ENCODE results near the gene TM9SF3.

Gene TM9SF3

GRCh38 chr10:96598846-96599245, 12.0 kb upstream of the TM9SF3 start:
- Histone ChIP-seq H4K20me1 (ENCODE audit: control insufficient read depth, insufficient read depth, low read depth, low read length) (no peaks in the 10 kb centered on the region), H3K79me2 (ENCODE audit: control insufficient read depth, low read length) (no peaks in the 10 kb centered on the region), H3K9me3 (ENCODE audit: control insufficient read depth, insufficient read depth, low read length) (no peaks in the 10 kb centered on the region), H3K27me3 (ENCODE audit: control insufficient read depth, low read length) (no peaks in the 10 kb centered on the region), H3K27ac (ENCODE audit: low read depth, low read length) (no peak overlapping the region), H3K4me1 (ENCODE audit: control insufficient read depth, low read length) (no peaks in the 10 kb centered on the region), H3K4me3 (ENCODE audit: low read length) (no peak overlapping the region), H3K9me2 (replicated peaks; ENCODE audit: control insufficient read depth, low read length) (no peaks in the 10 kb centered on the region), H3F3A (ENCODE audit: control insufficient read depth, insufficient read depth) (peaks cover 17% of the 10 kb centered on the region; the same call in 1 of the 2 replicates), H3K36me3 (ENCODE audit: control insufficient read depth, low read length) (peaks cover 95% of the 10 kb centered on the region), H3K4me2 (ENCODE audit: low read length) (no peak overlapping the region)
- TF ChIP-seq EZH2phosphoT487 (IDR thresholded peaks at IDR 0.05; ENCODE audit: borderline replicate concordance, low read length): no peak
- TF ChIP-seq CTCF (IDR thresholded peaks at IDR 0.05; ENCODE audit: low read depth, low read length, poor library complexity, severe bottlenecking): no peak

GRCh38 chr10:96596422-96597407, 9.9 kb upstream of the TM9SF3 start:
- Histone ChIP-seq H3F3A (ENCODE audit: control insufficient read depth, insufficient read depth) (peaks cover 33% of the 10 kb centered on the region), H3K79me2 (ENCODE audit: control insufficient read depth, low read length) (no peaks in the 10 kb centered on the region), H3K4me1 (ENCODE audit: control insufficient read depth, low read length) (no peaks in the 10 kb centered on the region), H3K9me2 (replicated peaks; ENCODE audit: control insufficient read depth, low read length) (no peaks in the 10 kb centered on the region), H3K27me3 (ENCODE audit: control insufficient read depth, low read length) (no peaks in the 10 kb centered on the region), H3K27ac (ENCODE audit: low read depth, low read length) (no peak overlapping the region), H3K4me3 (ENCODE audit: low read length) (no peak overlapping the region), H3K4me2 (ENCODE audit: low read length) (no peak overlapping the region), H3K9me3 (ENCODE audit: control insufficient read depth, insufficient read depth, low read length) (no peaks in the 10 kb centered on the region), H3K36me3 (ENCODE audit: control insufficient read depth, low read length) (peaks cover 84% of the 10 kb centered on the region), H4K20me1 (ENCODE audit: control insufficient read depth, insufficient read depth, low read depth, low read length) (no peaks in the 10 kb centered on the region)
- no peak for TF ChIP-seq CTCF (IDR thresholded peaks at IDR 0.05; ENCODE audit: low read depth, low read length, poor library complexity, severe bottlenecking)
- no peak for TF ChIP-seq EZH2phosphoT487 (IDR thresholded peaks at IDR 0.05; ENCODE audit: borderline replicate concordance, low read length)

- no peaks in the 10 kb centered on the region for H3K9me2 ChIP-seq (replicated peaks; ENCODE audit: control insufficient read depth, low read length)
- no peaks in the 10 kb centered on the region for H3K27me3 ChIP-seq (ENCODE audit: control insufficient read depth, low read length)
- H3K36me3 ChIP-seq (ENCODE audit: control insufficient read depth, low read length): peaks cover 76% of the 10 kb centered on the region
- H3K9me3 ChIP-seq (ENCODE audit: control insufficient read depth, insufficient read depth, low read length): no peaks in the 10 kb centered on the region
- peaks cover 40% of the 10 kb centered on the region for H3F3A ChIP-seq (ENCODE audit: control insufficient read depth, insufficient read depth)
- TF ChIP-seq CTCF (IDR thresholded peaks at IDR 0.05; ENCODE audit: low read depth, low read length, poor library complexity, severe bottlenecking) (no peak), EZH2phosphoT487 (IDR thresholded peaks at IDR 0.05; ENCODE audit: borderline replicate concordance, low read length) (no peak)
- no peak overlapping the region for H3K4me3 ChIP-seq (ENCODE audit: low read length)
- H3K4me1 ChIP-seq (ENCODE audit: control insufficient read depth, low read length): no peaks in the 10 kb centered on the region
- no peaks in the 10 kb centered on the region for H4K20me1 ChIP-seq (ENCODE audit: control insufficient read depth, insufficient read depth, low read depth, low read length)
- H3K79me2 ChIP-seq (ENCODE audit: control insufficient read depth, low read length): no peaks in the 10 kb centered on the region
- H3K4me2 ChIP-seq (ENCODE audit: low read length): no peak overlapping the region
- H3K27ac ChIP-seq (ENCODE audit: low read depth, low read length): no peak overlapping the region
Observed at GRCh38 chr10:96595741-96596140, 8.9 kb upstream of the TM9SF3 start.
